Measurements from ENCODE around the gene BACH2.

Gene BACH2

GRCh38 chr6:90003941-90004340 is 292.7 kb downstream of the BACH2 start:
- H3F3A ChIP-seq (ENCODE audit: insufficient read depth) = no peaks in the 10 kb centered on the region
- no peak overlapping the region for H3K9ac ChIP-seq (ENCODE audit: low read length)
- H3K27ac ChIP-seq (ENCODE audit: low read depth, low read length) = no peak overlapping the region
- no peak overlapping the region for H2AFZ ChIP-seq (ENCODE audit: low read depth, low read length, severe bottlenecking)
- H3K4me2 ChIP-seq (ENCODE audit: low read depth, low read length, poor library complexity, severe bottlenecking) = no peak overlapping the region
- peaks cover 11% of the 10 kb centered on the region for H3K36me3 ChIP-seq (ENCODE audit: low read length)
- TF ChIP-seq EZH2phosphoT487 (conservative IDR thresholded peaks at IDR 0.05; ENCODE audit: low read length) = no peak
- TF ChIP-seq CTCF (IDR thresholded peaks at IDR 0.05; ENCODE audit: insufficient read depth, low read length, poor library complexity, severe bottlenecking) = no peak
- H3K9me2 ChIP-seq (replicated peaks; ENCODE audit: insufficient read depth, low read length) = no peaks in the 10 kb centered on the region
- H3K79me2 ChIP-seq (ENCODE audit: insufficient read depth, low read length) = no peaks in the 10 kb centered on the region
- H4K20me1 ChIP-seq (ENCODE audit: low read depth, low read length) = no peaks in the 10 kb centered on the region
- H3K9me3 ChIP-seq (ENCODE audit: insufficient read depth, low read length) = no peaks in the 10 kb centered on the region
- H3K4me3 ChIP-seq (ENCODE audit: insufficient read depth, low read length, poor library complexity, severe bottlenecking) = no peak overlapping the region
- no peaks in the 10 kb centered on the region for H3K27me3 ChIP-seq (ENCODE audit: low read length)

- H3K27ac ChIP-seq (ENCODE audit: low read depth, low read length) = no peak overlapping the region
- H3K79me2 ChIP-seq (ENCODE audit: insufficient read depth, low read length) = no peaks in the 10 kb centered on the region
- TF ChIP-seq EZH2phosphoT487 (conservative IDR thresholded peaks at IDR 0.05; ENCODE audit: low read length) (no peak), CTCF (IDR thresholded peaks at IDR 0.05; ENCODE audit: insufficient read depth, low read length, poor library complexity, severe bottlenecking) (no peak)
These were observed 293.4 kb downstream of the BACH2 start for GRCh38 chr6:90003069-90003795.

GRCh38 chr6:90000864-90001731 is 295.5 kb downstream of the BACH2 start:
- Histone ChIP-seq H3K9me3 (ENCODE audit: insufficient read depth, low read length) (no peaks in the 10 kb centered on the region), H4K20me1 (ENCODE audit: low read depth, low read length) (no peaks in the 10 kb centered on the region), H3K9ac (ENCODE audit: low read length) (no peak overlapping the region), H3K4me2 (ENCODE audit: low read depth, low read length, poor library complexity, severe bottlenecking) (no peak overlapping the region), H3K27ac (ENCODE audit: low read depth, low read length) (no peak overlapping the region), H3F3A (ENCODE audit: insufficient read depth) (no peaks in the 10 kb centered on the region), H3K9me2 (replicated peaks; ENCODE audit: insufficient read depth, low read length) (no peaks in the 10 kb centered on the region), H3K36me3 (ENCODE audit: low read length) (no peaks in the 10 kb centered on the region), H3K4me3 (ENCODE audit: insufficient read depth, low read length, poor library complexity, severe bottlenecking) (no peak overlapping the region), H2AFZ (ENCODE audit: low read depth, low read length, severe bottlenecking) (no peak overlapping the region), H3K79me2 (ENCODE audit: insufficient read depth, low read length) (no peaks in the 10 kb centered on the region), H3K27me3 (ENCODE audit: low read length) (no peaks in the 10 kb centered on the region)
- TF ChIP-seq CTCF (IDR thresholded peaks at IDR 0.05; ENCODE audit: insufficient read depth, low read length, poor library complexity, severe bottlenecking) (no peak), EZH2phosphoT487 (conservative IDR thresholded peaks at IDR 0.05; ENCODE audit: low read length) (no peak)

More at GRCh38 chr6:90003069-90003795, 293.4 kb downstream of the BACH2 start:
- H3K36me3 ChIP-seq (ENCODE audit: low read length) = peaks cover 8% of the 10 kb centered on the region
- H3K4me2 ChIP-seq (ENCODE audit: low read depth, low read length, poor library complexity, severe bottlenecking) = no peak overlapping the region
- no peaks in the 10 kb centered on the region for H3K9me2 ChIP-seq (replicated peaks; ENCODE audit: insufficient read depth, low read length)
- no peak overlapping the region for H2AFZ ChIP-seq (ENCODE audit: low read depth, low read length, severe bottlenecking)
- no peaks in the 10 kb centered on the region for H4K20me1 ChIP-seq (ENCODE audit: low read depth, low read length)
- H3K9me3 ChIP-seq (ENCODE audit: insufficient read depth, low read length) = no peaks in the 10 kb centered on the region
- H3K9ac ChIP-seq (ENCODE audit: low read length) = no peak overlapping the region
- no peaks in the 10 kb centered on the region for H3K27me3 ChIP-seq (ENCODE audit: low read length)
- no peak overlapping the region for H3K4me3 ChIP-seq (ENCODE audit: insufficient read depth, low read length, poor library complexity, severe bottlenecking)
- H3F3A ChIP-seq (ENCODE audit: insufficient read depth) = no peaks in the 10 kb centered on the region
